Measurements from ENCODE around the gene ZNF385B.

ZNF385B gene

GRCh38 chr2:179614121-179614520 lies 247.3 kb downstream of the ZNF385B start:
- TF ChIP-seq POLR2AphosphoS5 (IDR thresholded peaks at IDR 0.05; ENCODE audit: low read depth, low read length) = no peak
- no peak for TF ChIP-seq SIN3A (IDR thresholded peaks at IDR 0.05; ENCODE audit: borderline replicate concordance, insufficient read depth, low read length)
- TF ChIP-seq FOXP2 (optimal IDR thresholded peaks at IDR 0.05; ENCODE audit: borderline replicate concordance, extremely low read depth, extremely low read length, insufficient read depth) = no peak
- no peak for TF ChIP-seq TAF1 (IDR thresholded peaks at IDR 0.05; ENCODE audit: borderline replicate concordance, insufficient read depth, low read length)
- no peak for TF ChIP-seq REST (IDR thresholded peaks at IDR 0.05; ENCODE audit: insufficient read depth in 1 of 2, low read depth in 2 of 2, low read length in 2 of 2)

GRCh38 chr2:179613701-179614100 lies 247.7 kb downstream of the ZNF385B start:
- TF ChIP-seq POLR2AphosphoS5 (IDR thresholded peaks at IDR 0.05; ENCODE audit: low read depth, low read length) (no peak), TAF1 (IDR thresholded peaks at IDR 0.05; ENCODE audit: borderline replicate concordance, insufficient read depth, low read length) (no peak)

- TF ChIP-seq POLR2AphosphoS5 (IDR thresholded peaks at IDR 0.05; ENCODE audit: low read depth, low read length) (no peak), FOXP2 (optimal IDR thresholded peaks at IDR 0.05; ENCODE audit: borderline replicate concordance, extremely low read depth, extremely low read length, insufficient read depth) (no peak), SIN3A (IDR thresholded peaks at IDR 0.05; ENCODE audit: borderline replicate concordance, insufficient read depth, low read length) (no peak), TAF1 (IDR thresholded peaks at IDR 0.05; ENCODE audit: borderline replicate concordance, insufficient read depth, low read length) (no peak), REST (IDR thresholded peaks at IDR 0.05; ENCODE audit: insufficient read depth in 1 of 2, low read depth in 2 of 2, low read length in 2 of 2) (no peak)
Observed at GRCh38 chr2:179613299-179613651, 248.1 kb downstream of the ZNF385B start.

- TF ChIP-seq FOXP2 (optimal IDR thresholded peaks at IDR 0.05; ENCODE audit: borderline replicate concordance, extremely low read depth, extremely low read length, insufficient read depth) = no peak
- TF ChIP-seq SIN3A (IDR thresholded peaks at IDR 0.05; ENCODE audit: borderline replicate concordance, insufficient read depth, low read length) = no peak
- no peak for TF ChIP-seq REST (IDR thresholded peaks at IDR 0.05; ENCODE audit: insufficient read depth in 1 of 2, low read depth in 2 of 2, low read length in 2 of 2)
- no peak for TF ChIP-seq TAF1 (IDR thresholded peaks at IDR 0.05; ENCODE audit: borderline replicate concordance, insufficient read depth, low read length)
- no peak for TF ChIP-seq POLR2AphosphoS5 (IDR thresholded peaks at IDR 0.05; ENCODE audit: low read depth, low read length)
Observed at GRCh38 chr2:179612591-179613298, 248.7 kb downstream of the ZNF385B start.

GRCh38 chr2:179612108-179612507 lies 249.3 kb downstream of the ZNF385B start:
- no peak for TF ChIP-seq FOXP2 (optimal IDR thresholded peaks at IDR 0.05; ENCODE audit: borderline replicate concordance, extremely low read depth, extremely low read length, insufficient read depth)
- TF ChIP-seq TAF1 (IDR thresholded peaks at IDR 0.05; ENCODE audit: borderline replicate concordance, insufficient read depth, low read length) = no peak
- no peak for TF ChIP-seq SIN3A (IDR thresholded peaks at IDR 0.05; ENCODE audit: borderline replicate concordance, insufficient read depth, low read length)
- no peak for TF ChIP-seq POLR2AphosphoS5 (IDR thresholded peaks at IDR 0.05; ENCODE audit: low read depth, low read length)
- no peak for TF ChIP-seq REST (IDR thresholded peaks at IDR 0.05; ENCODE audit: insufficient read depth in 1 of 2, low read depth in 2 of 2, low read length in 2 of 2)
